Liver (tissue), 3 donors: ENCODE measurements around the gene PIAS1.

Experiments used
- CTCF ChIP-seq: fragments of 150-350 bp; IDR thresholded peaks from 2 replicates; pipeline ENCODE4 v1.5.1; 2017; ENCODE audit warnings: improper control_type of control experiment, low read depth, low read length; ENCODE audit not compliant: missing input control
- RAD21 ChIP-seq, 2 donors: IDR thresholded peaks; 2 replicates each; pipeline ENCODE4 v1.6.1; 2016; ENCODE audit warnings: antibody characterized with exemption in 2 of 2, mild to moderate bottlenecking in 2 of 2
- TAF1 ChIP-seq: conservative IDR thresholded peaks from 2 replicates; pipeline ENCODE4 v1.6.1; 2016; ENCODE audit warnings: antibody characterized with exemption, mild to moderate bottlenecking
- YY1 ChIP-seq: IDR thresholded peaks from 2 replicates; pipeline ENCODE4 v1.6.1; 2016; ENCODE audit warnings: antibody characterized with exemption, mild to moderate bottlenecking
- TF ChIP-seq, protein P1 (sequence below): IDR thresholded peaks from 2 replicates; pipeline ENCODE4 v1.6.1; 2016; ENCODE audit warnings: antibody characterized with exemption
- donor health status: healthy.
- donor health status: healthy.

DNA sequence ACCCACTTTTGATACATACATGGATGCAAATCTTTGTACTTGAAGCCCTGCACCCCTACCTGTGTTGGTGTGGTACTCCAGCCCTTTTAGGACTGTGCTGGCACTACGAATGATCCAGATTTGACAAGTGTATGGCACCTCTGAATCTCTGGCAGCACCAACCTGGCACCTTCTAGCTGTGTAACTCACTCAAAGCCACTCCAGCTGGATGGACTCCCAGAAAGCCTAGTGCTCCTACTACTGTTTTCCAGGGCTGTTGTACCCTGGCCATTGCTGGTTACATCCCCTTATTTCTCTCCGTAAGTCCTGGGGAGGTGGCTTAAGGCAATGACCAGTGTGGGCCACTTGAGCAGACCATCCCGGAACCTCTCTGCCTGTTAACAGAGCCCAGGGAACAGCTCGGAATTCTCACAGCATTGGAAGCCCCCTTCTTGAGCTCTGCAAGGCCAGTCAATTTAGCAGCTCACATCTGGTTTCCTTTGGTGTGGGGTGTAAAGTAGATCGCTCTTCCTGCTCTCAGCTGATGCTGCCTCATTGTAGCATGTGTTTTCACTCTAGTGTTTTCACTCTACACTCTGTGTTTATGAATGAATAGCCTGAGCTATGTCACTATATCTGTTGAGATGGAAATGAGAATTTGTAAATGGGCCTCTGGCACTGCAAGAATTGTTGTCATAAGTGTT is 138.8 kb downstream of the PIAS1 start:
- no peak for TF ChIP-seq RAD21 (IDR thresholded peaks at IDR 0.05)
- TF ChIP-seq CTCF = no peak
- TF ChIP-seq YY1 = no peak
- TF ChIP-seq, protein P1, sequence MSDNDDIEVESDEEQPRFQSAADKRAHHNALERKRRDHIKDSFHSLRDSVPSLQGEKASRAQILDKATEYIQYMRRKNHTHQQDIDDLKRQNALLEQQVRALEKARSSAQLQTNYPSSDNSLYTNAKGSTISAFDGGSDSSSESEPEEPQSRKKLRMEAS = no peak
- TF ChIP-seq TAF1 = no peak
